ENCODE measurements around the gene CT45A1.
"Not testable (repeated sequence)": the region's sequence is repeated elsewhere in the genome, so short reads cannot be mapped to it uniquely, and the experiment has no call there.

DNA sequence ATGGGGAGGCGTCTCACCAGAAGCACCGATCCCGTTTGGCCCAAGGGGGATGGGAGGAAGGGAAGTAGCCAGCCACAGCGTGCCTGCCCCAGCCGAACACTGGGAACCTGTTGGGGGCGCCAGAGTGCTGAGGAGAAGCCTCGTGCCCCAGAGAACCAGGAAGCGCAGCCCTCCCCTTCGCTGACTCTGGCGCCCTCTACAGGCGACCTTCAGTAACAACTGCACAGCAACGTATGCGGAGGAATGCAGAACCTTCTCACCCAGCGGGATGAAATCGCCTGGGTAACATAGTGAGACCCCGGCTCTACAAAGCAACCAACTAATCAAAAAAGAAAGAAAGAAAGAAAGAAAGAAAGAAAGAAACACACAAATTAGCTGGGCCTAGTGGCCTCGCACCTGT is 54.7 kb downstream of the CT45A1 start, which contains the start of gene CT45A3:
- not testable (repeated sequence) for TF ChIP-seq CREB1 (IDR thresholded peaks at IDR 0.05; ENCODE audit: low read depth); NFIC (IDR thresholded peaks at IDR 0.05); EP300 (IDR thresholded peaks at IDR 0.05; ENCODE audit: borderline replicate concordance)
